ENCODE measurements around the gene ZBTB33. TPM values are rescaled to one million over a fixed set of nuclear protein-coding genes. Genes with fewer than 3 reads are reported as not detected.

The ZBTB33 gene
- total and polyA plus RNA-seq, 2 of the 13 experiments (the other 11 are each of a cell fraction or from before 2014, with no cell fraction given), result 6.5 to 20.2 TPM

- TF ChIP-seq ZNF646 (CRISPR knock-in tag; IDR thresholded peaks at IDR 0.05) (no peak), ATAD3A (CRISPR knock-in tag; IDR thresholded peaks at IDR 0.05) (no peak), PHB2 (IDR thresholded peaks at IDR 0.05; ENCODE audit: partially characterized antibody) (no peak), ZNF557 (CRISPR knock-in tag; IDR thresholded peaks at IDR 0.05) (no peak), ZNF251 (CRISPR knock-in tag; IDR thresholded peaks at IDR 0.05) (no peak), CBFB (CRISPR knock-in tag; IDR thresholded peaks at IDR 0.05) (peak; percentile 59; the same call in 1 of the 2 replicates), ZNF598 (CRISPR knock-in tag; IDR thresholded peaks at IDR 0.05; ENCODE audit: borderline replicate concordance) (no peak), ATF2 (CRISPR knock-in tag; IDR thresholded peaks at IDR 0.05) (0 out of 2 replicates have a peak, but pooled peaks have one; percentile 22), HOXA5 (CRISPR knock-in tag; IDR thresholded peaks at IDR 0.05) (no peak), STAT5B (CRISPR knock-in tag; IDR thresholded peaks at IDR 0.05) (no peak), NBN (conservative IDR thresholded peaks at IDR 0.05) (no peak), JUND (CRISPR knock-in tag; IDR thresholded peaks at IDR 0.05) (no peak), SMYD3 (CRISPR knock-in tag; IDR thresholded peaks at IDR 0.05) (no peak), FOXJ3 (CRISPR knock-in tag; IDR thresholded peaks at IDR 0.05; ENCODE audit: borderline replicate concordance) (no peak)
- TF ChIP-seq, protein P1, sequence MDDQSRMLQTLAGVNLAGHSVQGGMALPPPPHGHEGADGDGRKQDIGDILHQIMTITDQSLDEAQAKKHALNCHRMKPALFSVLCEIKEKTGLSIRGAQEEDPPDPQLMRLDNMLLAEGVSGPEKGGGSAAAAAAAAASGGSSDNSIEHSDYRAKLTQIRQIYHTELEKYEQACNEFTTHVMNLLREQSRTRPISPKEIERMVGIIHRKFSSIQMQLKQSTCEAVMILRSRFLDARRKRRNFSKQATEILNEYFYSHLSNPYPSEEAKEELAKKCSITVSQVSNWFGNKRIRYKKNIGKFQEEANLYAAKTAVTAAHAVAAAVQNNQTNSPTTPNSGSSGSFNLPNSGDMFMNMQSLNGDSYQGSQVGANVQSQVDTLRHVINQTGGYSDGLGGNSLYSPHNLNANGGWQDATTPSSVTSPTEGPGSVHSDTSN (CRISPR knock-in tag; IDR thresholded peaks at IDR 0.05; ENCODE audit: borderline replicate concordance), result no peak
- TF ChIP-seq, protein P2, sequence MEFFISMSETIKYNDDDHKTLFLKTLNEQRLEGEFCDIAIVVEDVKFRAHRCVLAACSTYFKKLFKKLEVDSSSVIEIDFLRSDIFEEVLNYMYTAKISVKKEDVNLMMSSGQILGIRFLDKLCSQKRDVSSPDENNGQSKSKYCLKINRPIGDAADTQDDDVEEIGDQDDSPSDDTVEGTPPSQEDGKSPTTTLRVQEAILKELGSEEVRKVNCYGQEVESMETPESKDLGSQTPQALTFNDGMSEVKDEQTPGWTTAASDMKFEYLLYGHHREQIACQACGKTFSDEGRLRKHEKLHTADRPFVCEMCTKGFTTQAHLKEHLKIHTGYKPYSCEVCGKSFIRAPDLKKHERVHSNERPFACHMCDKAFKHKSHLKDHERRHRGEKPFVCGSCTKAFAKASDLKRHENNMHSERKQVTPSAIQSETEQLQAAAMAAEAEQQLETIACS (CRISPR knock-in tag; IDR thresholded peaks at IDR 0.05), result no peak
- TF ChIP-seq, protein P3, sequence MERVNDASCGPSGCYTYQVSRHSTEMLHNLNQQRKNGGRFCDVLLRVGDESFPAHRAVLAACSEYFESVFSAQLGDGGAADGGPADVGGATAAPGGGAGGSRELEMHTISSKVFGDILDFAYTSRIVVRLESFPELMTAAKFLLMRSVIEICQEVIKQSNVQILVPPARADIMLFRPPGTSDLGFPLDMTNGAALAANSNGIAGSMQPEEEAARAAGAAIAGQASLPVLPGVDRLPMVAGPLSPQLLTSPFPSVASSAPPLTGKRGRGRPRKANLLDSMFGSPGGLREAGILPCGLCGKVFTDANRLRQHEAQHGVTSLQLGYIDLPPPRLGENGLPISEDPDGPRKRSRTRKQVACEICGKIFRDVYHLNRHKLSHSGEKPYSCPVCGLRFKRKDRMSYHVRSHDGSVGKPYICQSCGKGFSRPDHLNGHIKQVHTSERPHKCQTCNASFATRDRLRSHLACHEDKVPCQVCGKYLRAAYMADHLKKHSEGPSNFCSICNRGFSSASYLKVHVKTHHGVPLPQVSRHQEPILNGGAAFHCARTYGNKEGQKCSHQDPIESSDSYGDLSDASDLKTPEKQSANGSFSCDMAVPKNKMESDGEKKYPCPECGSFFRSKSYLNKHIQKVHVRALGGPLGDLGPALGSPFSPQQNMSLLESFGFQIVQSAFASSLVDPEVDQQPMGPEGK (CRISPR knock-in tag; IDR thresholded peaks at IDR 0.05), result peak; percentile 50; the same call in 1 of the 2 replicates
These were observed 36.3 kb downstream of the ZBTB33 start (continued) for GRCh38 chrX:120286733-120287512.

All from HepG2 (cell line).